AG10803 (cell line): ENCODE data around the gene CTNND2.

Experiments
- DNase-seq: peaks from one replicate; pipeline ENCODE4 v3.0.0; 2010; ENCODE audit warnings: low read depth
- H3K4me3 ChIP-seq: 2 replicates; pipeline ENCODE4 v1.5.1; 2011; ENCODE audit warnings: mild to moderate bottlenecking, low read length, control low read depth
- TF ChIP-seq, protein P1 (sequence below): conservative IDR thresholded peaks from 2 replicates; pipeline ENCODE4 v1.5.1; 2011; ENCODE audit warnings: mild to moderate bottlenecking, low read length, control low read depth, inconsistent platforms

The CTNND2 gene

DNA sequence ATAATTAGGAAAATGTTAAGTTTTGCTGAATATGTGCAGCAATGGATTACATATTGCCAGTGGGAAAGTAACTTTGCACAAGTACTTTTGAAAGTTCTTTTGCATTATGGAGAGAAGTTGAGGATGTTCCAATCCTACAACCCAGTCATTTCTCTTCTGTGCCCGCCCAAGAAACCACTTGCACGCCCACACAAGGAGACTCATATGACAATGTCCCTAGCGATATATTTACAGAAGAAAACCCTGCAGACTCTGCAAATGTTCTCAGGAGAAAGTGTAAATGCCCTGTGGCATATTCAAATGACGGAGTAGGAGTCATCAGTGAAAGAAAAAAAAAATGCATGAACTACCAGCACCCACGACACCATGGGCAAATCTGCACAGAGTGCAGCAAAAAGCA, 356.5 kb downstream of the CTNND2 start:
- TF ChIP-seq, protein P1, sequence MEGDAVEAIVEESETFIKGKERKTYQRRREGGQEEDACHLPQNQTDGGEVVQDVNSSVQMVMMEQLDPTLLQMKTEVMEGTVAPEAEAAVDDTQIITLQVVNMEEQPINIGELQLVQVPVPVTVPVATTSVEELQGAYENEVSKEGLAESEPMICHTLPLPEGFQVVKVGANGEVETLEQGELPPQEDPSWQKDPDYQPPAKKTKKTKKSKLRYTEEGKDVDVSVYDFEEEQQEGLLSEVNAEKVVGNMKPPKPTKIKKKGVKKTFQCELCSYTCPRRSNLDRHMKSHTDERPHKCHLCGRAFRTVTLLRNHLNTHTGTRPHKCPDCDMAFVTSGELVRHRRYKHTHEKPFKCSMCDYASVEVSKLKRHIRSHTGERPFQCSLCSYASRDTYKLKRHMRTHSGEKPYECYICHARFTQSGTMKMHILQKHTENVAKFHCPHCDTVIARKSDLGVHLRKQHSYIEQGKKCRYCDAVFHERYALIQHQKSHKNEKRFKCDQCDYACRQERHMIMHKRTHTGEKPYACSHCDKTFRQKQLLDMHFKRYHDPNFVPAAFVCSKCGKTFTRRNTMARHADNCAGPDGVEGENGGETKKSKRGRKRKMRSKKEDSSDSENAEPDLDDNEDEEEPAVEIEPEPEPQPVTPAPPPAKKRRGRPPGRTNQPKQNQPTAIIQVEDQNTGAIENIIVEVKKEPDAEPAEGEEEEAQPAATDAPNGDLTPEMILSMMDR, result no peak
- no peak overlapping the region for H3K4me3 ChIP-seq
- DNase-seq, result no peak

DNA sequence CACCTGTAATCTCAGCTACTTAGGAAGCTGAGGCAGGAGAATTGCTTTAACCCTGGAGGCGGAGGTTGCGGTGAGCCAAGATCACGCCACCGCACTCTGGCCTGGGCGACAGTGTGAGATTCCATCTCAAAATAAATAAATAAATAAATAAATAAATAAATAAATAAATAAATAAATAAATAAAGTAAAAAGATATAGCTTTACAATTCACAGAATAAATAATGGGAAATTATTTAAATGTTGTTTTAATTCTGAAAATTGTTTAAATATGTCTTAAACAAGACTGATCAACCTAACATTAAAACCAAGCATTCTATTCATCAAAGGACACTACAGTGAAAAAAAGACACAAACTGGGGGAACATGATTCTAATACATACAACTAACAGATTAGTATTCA, 357.1 kb downstream of the CTNND2 start:
- H3K4me3 ChIP-seq, result no peak overlapping the region
- no peak for DNase-seq
- TF ChIP-seq, protein P1, result no peak

DNA sequence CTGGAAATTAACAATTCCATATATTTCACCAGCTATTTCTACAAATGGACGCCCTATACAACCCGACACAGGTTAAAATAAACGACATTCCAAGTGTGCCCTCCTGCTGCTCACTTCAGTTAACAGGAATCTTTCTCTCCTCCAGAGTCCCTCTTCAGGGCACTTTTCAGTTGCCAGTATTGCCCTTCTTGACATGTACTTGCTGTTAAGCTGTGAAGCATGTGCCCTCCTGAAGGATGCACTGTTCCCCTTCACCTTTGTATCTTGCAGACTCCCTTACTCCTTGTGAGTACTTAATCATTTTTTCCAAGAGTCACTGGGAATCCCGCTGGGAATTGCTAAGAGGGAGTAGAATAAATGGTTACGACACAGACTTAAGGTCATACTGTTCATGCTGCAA, 364.1 kb downstream of the CTNND2 start:
- no peak overlapping the region for H3K4me3 ChIP-seq
- TF ChIP-seq, protein P1, result no peak
- DNase-seq, result no peak

DNA sequence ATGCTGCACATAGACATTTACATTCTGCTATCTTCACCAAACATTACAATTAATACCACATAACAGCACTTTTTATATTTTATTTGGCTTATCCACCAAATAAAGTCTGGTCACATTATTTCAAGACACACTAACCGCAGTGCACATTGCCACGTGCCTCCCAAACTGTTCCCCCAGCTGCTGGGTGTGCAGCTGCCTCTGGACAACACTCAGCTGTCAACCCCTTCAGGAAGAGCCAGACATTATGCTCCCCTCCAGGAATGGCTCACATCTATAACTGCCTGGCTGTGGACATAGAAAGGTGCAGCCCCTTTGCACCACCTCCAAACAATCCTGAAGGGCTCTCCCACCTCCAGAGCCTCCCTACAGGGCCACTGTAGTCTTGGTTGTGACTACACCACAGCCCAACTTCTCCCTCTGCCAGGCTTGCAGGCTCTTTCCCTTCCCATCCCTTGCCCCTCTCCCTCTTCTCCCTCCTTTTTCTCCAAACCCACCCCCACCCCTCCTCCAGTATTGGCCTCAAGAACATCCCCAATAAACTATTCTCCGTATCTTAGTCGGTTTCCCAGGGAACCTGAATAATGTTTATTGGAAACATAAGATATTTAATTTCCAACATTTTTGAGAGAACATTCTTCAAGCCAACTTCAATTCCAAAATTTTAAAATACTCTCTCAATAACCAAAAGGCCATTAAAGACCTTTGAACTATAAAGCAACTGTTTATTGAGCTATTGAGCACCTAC, 372.3 kb downstream of the CTNND2 start:
- H3K4me3 ChIP-seq, result no peak overlapping the region
- DNase-seq, result no peak
- TF ChIP-seq, protein P1, result no peak

DNA sequence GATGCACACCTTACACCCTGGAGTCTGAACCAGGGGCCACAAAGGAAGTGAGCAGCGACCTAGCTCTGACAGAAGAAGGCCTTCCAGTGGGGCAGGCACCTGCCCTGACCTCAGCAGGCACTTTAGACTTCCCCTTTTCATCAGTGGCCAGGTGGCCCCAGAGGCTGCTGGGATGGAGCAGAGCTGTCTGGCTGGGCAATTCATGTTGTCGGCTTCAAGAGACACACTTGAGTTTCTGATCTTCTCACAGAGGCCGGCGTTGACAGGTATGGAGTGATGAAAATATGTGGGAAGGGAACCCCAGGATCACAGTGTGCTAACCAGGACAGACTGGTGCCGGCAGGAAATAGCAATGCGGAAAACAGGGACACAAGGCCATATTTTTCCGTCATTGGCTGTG, 375.5 kb downstream of the CTNND2 start:
- H3K4me3 ChIP-seq, result no peak overlapping the region
- TF ChIP-seq, protein P1, result no peak
- DNase-seq, result no peak

DNA sequence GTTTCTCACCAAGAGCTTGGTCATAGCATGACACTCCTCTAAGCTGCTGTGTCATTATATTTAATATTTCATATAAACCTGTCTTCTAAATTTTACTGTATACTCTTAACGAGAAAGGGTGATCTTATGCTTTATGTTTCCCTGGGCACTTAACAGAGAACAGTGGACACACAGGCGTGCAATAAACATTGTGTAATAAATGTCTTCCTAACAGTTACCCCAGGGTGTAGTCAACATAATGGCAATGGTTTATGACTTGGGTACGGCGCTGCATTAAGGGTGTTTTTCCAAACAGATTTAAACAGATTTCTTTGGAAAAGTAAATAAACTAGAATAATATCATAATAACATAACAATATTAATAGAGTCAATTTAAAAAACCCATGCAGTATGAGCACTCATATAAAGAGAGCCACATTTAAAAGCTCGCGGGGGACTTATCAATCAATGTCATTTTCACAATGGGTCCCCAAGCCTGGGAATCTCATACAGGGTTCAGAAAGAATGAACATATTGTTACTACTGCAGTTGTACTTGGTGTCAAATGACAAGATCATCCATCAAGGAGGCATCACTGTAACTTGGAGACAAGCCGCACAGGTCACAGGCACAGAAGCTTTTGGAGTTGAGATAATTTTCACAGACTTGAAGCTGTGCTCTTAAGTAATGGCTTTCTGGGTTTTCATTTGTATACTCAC, 376.4 kb downstream of the CTNND2 start:
- TF ChIP-seq, protein P1, result no peak
- no peak for DNase-seq
- H3K4me3 ChIP-seq, result no peak overlapping the region

DNA sequence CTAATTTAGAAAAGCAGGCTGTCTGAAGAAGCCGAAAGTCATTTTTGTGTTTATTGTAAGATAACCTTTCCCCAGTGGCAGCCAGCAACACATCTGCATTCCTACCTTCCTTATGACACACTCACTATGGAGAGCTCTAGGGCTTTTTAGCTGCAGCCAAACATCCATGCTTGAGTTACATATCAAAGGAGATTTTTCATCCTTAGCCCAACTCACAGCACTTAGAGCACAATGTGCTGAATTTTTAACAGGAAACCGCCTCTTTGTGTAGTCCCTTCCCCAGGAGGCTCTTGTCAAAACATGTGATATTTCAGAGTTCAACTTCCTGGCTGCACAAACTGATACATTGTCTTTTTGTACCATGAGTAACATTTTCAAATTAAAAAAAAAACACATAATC, 379.2 kb downstream of the CTNND2 start:
- TF ChIP-seq, protein P1, result no peak
- DNase-seq, result no peak
- H3K4me3 ChIP-seq, result no peak overlapping the region
